ENCODE data around the gene TSPY1.
"Not testable (repeated sequence)": the region's sequence is repeated elsewhere in the genome, so short reads cannot be mapped to it uniquely, and the experiment has no call there.

TSPY1 gene

GRCh38 chrY:9466655-9467054, at the start of gene TSPY1:
Gene TSPY1 (plus strand): TSS chrY:9466955. CDS start chrY:9467001, 46 bp downstream.
- H3K27me3 Mint-ChIP-seq; H3K36me3 Mint-ChIP-seq; H3K4me1 Mint-ChIP-seq (ENCODE audit: low read depth); H3K4me3 Mint-ChIP-seq; H3K27ac Mint-ChIP-seq; H3K9me3 Mint-ChIP-seq (ENCODE audit: low read depth): not testable (repeated sequence)

- not testable (repeated sequence) for H3K9me3 Mint-ChIP-seq (ENCODE audit: low read depth); H3K36me3 Mint-ChIP-seq; H3K27me3 Mint-ChIP-seq; H3K4me1 Mint-ChIP-seq (ENCODE audit: low read depth); H3K4me3 Mint-ChIP-seq; H3K27ac Mint-ChIP-seq
These were observed 20.2 kb downstream of the TSPY1 start, which contains the start of gene TSPY9 for GRCh38 chrY:9486967-9487366. Gene TSPY9 (plus strand): TSS chrY:9487267. CDS start chrY:9487313, 46 bp downstream.

- H3K4me1 Mint-ChIP-seq (ENCODE audit: low read depth); H3K36me3 Mint-ChIP-seq; H3K27ac Mint-ChIP-seq; H3K27me3 Mint-ChIP-seq; H3K4me3 Mint-ChIP-seq; H3K9me3 Mint-ChIP-seq (ENCODE audit: low read depth): not testable (repeated sequence)
These were observed 37.6 kb downstream of the TSPY1 start for GRCh38 chrY:9504396-9504795.

- H3K36me3 Mint-ChIP-seq; H3K9me3 Mint-ChIP-seq (ENCODE audit: low read depth): not testable (repeated sequence)
These were observed 49.5 kb downstream of the TSPY1 start for GRCh38 chrY:9516287-9516686.

More at GRCh38 chrY:9516287-9516686, 49.5 kb downstream of the TSPY1 start:
- not testable (repeated sequence) for H3K27me3 Mint-ChIP-seq; H3K4me1 Mint-ChIP-seq (ENCODE audit: low read depth); H3K27ac Mint-ChIP-seq; H3K4me3 Mint-ChIP-seq
